ENCODE data around the gene ICOS.

- TF ChIP-seq CTCF (IDR thresholded peaks at IDR 0.05): no peak
- TF ChIP-seq EP300 (IDR thresholded peaks at IDR 0.05): no peak
These were observed 71.8 kb downstream of the ICOS start for GRCh38 chr2:204008352-204008751.
